HepG2 (cell line): Measurements from ENCODE around the gene PLVAP. TPM values are rescaled to one million over a fixed set of nuclear protein-coding genes. Genes with fewer than 3 reads are reported as not detected.

ENCODE experiments used
- ATAC-seq: fragments of 200-7000 bp; cut with Tn5 transposase; 3 replicates; pipeline ENCODE4 v1.9.1; 2020; ENCODE audit warnings: mild to moderate bottlenecking, moderate library complexity
- BruUV-seq: library from RNA; stranded (reverse); fragments of 400-500 nt; replicated peaks from 2 replicates; lab custom pipeline; 2021; lab: Mats Ljungman, UMichigan
- CTCF ChIA-PET: fragments of 300-600 bp; formaldehyde crosslinking; extraction: SDS; loops from one replicate; lab custom pipeline; 2021; ENCODE audit warnings: low total read pairs, inconsistent platforms, low intra/inter-chr PET ratio; lab: Yijun Ruan, JAX
- POLR2A ChIA-PET: fragments of 350-600 bp; sonication (Branson Sonifier 250); formaldehyde crosslinking; loops from one replicate; lab custom pipeline; 2020; ENCODE audit warnings: antibody characterized with exemption, inconsistent platforms; lab: Yijun Ruan, JAX
- DNase-seq: peaks from one replicate; pipeline ENCODE4 v3.0.0-alpha.2; 2015; ENCODE audit warnings: low spot score
- FAIRE-seq: peaks from 3 replicates; lab custom pipeline; 2011; peaks lifted over from hg19 to GRCh38; lab: Jason Lieb, UNC
- H2AFZ ChIP-seq: one replicate; pipeline ENCODE4 v1.6.1; 2011; ENCODE audit warnings: low read length, inconsistent platforms
- H3K27ac ChIP-seq: fragments of 300-600 bp; 3 replicates; pipeline ENCODE4 v1.8.0; 2011; ENCODE audit warnings: mixed run types, mild to moderate bottlenecking, mixed read lengths, low read length, inconsistent platforms; ENCODE audit not compliant: insufficient read depth; ENCODE audit errors: extremely low read length
- H3K27me3 ChIP-seq, 2 experiments: fragments of 200-600 bp in 1 of 2; 2 replicates in 1 of 2; 3 replicates in 1 of 2; pipeline versions ENCODE4 v1.6.0 to v1.8.0; 2011; ENCODE audit warnings: low read length in 2 of 2, mild to moderate bottlenecking in 2 of 2, moderate library complexity in 2 of 2, inconsistent platforms in 1 of 2; ENCODE audit not compliant: insufficient read depth in 2 of 2, control insufficient read depth in 1 of 2
- H3K36me3 ChIP-seq, 2 experiments: fragments of 200-600 bp in 1 of 2; replicated peaks in 1 of 2; 2 replicates in 1 of 2; 3 replicates in 1 of 2; pipeline versions ENCODE4 v1.5.1 to v1.8.0; 2011; ENCODE audit warnings: low read length in 2 of 2, inconsistent platforms in 1 of 2; ENCODE audit not compliant: insufficient read depth in 2 of 2, control insufficient read depth in 1 of 2
- H3K4me1 ChIP-seq: 2 replicates; pipeline ENCODE4 v1.5.1; 2012; ENCODE audit warnings: low read length, inconsistent platforms; ENCODE audit not compliant: insufficient read depth
- H3K4me2 ChIP-seq: 2 replicates; pipeline ENCODE4 v1.6.0; 2011; ENCODE audit warnings: low read depth, low read length, inconsistent platforms
- H3K4me3 ChIP-seq, 3 experiments: fragments of 200-600 bp in 1 of 3; sonication (generic), shearing (Covaris generic) in 1 of 3; replicated peaks in 1 of 3; 2 replicates each; pipeline ENCODE4 v1.5.1; 2011 to 2016; ENCODE audit warnings: low read length in 3 of 3, inconsistent platforms in 2 of 3, low read depth in 2 of 3, mild to moderate bottlenecking in 2 of 3, control low read depth in 1 of 3, mixed read lengths in 1 of 3; ENCODE audit not compliant: insufficient read depth in 1 of 3
- H3K79me2 ChIP-seq: one replicate; pipeline ENCODE4 v1.6.1; 2011; ENCODE audit warnings: low read length, inconsistent platforms; ENCODE audit not compliant: insufficient read depth
- H3K9ac ChIP-seq: 2 replicates; pipeline ENCODE4 v1.6.0; 2011; ENCODE audit warnings: mild to moderate bottlenecking, low read depth, low read length, inconsistent platforms; ENCODE audit not compliant: insufficient read depth
- H3K9me3 ChIP-seq: 2 replicates; pipeline ENCODE4 v1.5.1; 2012; ENCODE audit warnings: mild to moderate bottlenecking, low read length
- H4K20me1 ChIP-seq: 2 replicates; pipeline ENCODE4 v1.6.0; 2011; ENCODE audit warnings: inconsistent platforms, mild to moderate bottlenecking, low read length, moderate library complexity; ENCODE audit not compliant: insufficient read depth
- AKAP8 ChIP-seq: sonication (generic); formaldehyde crosslinking; IDR thresholded peaks from 2 replicates; pipeline ENCODE4 v1.5.1; 2020; ENCODE audit warnings: mild to moderate bottlenecking, missing genetic modification reagents
- ARID3A ChIP-seq: IDR thresholded peaks from 2 replicates; pipeline ENCODE4 v1.6.1; 2012; ENCODE audit warnings: low read depth, low read length, improper control_type of control experiment
- CEBPB ChIP-seq: IDR thresholded peaks from 2 replicates; pipeline ENCODE4 v1.6.1; 2011; ENCODE audit warnings: low read depth, low read length, improper control_type of control experiment, borderline replicate concordance
- HCFC1 ChIP-seq: fragments of 150-350 bp; IDR thresholded peaks from 2 replicates; pipeline ENCODE4 v1.6.1; 2014; ENCODE audit warnings: low read depth, low read length
- HNF4G ChIP-seq, 2 experiments: sonication (generic) in 1 of 2; formaldehyde crosslinking in 1 of 2; IDR thresholded peaks; 2 replicates each; pipeline versions ENCODE4 v1.4.0 to v1.6.1; 2011 to 2020; ENCODE audit warnings: borderline replicate concordance in 2 of 2, low read depth in 2 of 2, mild to moderate bottlenecking in 2 of 2, low read length in 1 of 2, missing genetic modification reagents in 1 of 2, moderate library complexity in 1 of 2
- IKZF4 ChIP-seq: sonication (generic); formaldehyde crosslinking; IDR thresholded peaks from 2 replicates; pipeline ENCODE4 v1.5.1; 2020; ENCODE audit warnings: borderline replicate concordance, mild to moderate bottlenecking, low read depth, missing genetic modification reagents; ENCODE audit errors: not compliant biosample characterization
- MBD4 ChIP-seq: IDR thresholded peaks from 2 replicates; pipeline ENCODE4 v1.6.1; 2012; ENCODE audit warnings: low read length, inconsistent platforms, borderline replicate concordance
- MED1 ChIP-seq: sonication (generic); formaldehyde crosslinking; IDR thresholded peaks from 2 replicates; pipeline ENCODE4 v1.4.0; 2020; ENCODE audit warnings: missing genetic modification reagents
- SIN3A ChIP-seq: IDR thresholded peaks from 2 replicates; pipeline ENCODE4 v1.6.1; 2011; ENCODE audit warnings: low read depth, mild to moderate bottlenecking, control low read depth, low read length, borderline replicate concordance
- SKI ChIP-seq: fragments of 450-650 bp; IDR thresholded peaks from one replicate; pipeline ENCODE4 v1.6.1; 2018; ENCODE audit warnings: mild to moderate bottlenecking; ENCODE audit not compliant: partially characterized antibody
- TAF1 ChIP-seq: sonication (generic); formaldehyde crosslinking; IDR thresholded peaks from 2 replicates; pipeline ENCODE4 v1.4.0; 2020; ENCODE audit warnings: missing genetic modification reagents
- YEATS2 ChIP-seq: sonication (generic); formaldehyde crosslinking; IDR thresholded peaks from 2 replicates; pipeline ENCODE4 v1.4.0; 2020; ENCODE audit warnings: missing genetic modification reagents, borderline replicate concordance
- YEATS4 ChIP-seq: sonication (generic); formaldehyde crosslinking; IDR thresholded peaks from 2 replicates; pipeline ENCODE4 v1.4.0; 2020; ENCODE audit warnings: missing genetic modification reagents, borderline replicate concordance
- ZNF317 ChIP-seq: sonication (generic); formaldehyde crosslinking; IDR thresholded peaks from 2 replicates; pipeline ENCODE4 v1.5.0; 2020; ENCODE audit warnings: mild to moderate bottlenecking, missing genetic modification reagents
- ZNF430 ChIP-seq: sonication (generic); formaldehyde crosslinking; IDR thresholded peaks from 2 replicates; pipeline ENCODE4 v1.9.0; 2021; ENCODE audit warnings: mild to moderate bottlenecking, missing genetic modification reagents
- ZNF547 ChIP-seq: sonication (generic); formaldehyde crosslinking; IDR thresholded peaks from 2 replicates; pipeline ENCODE4 v1.5.1; 2020; ENCODE audit warnings: mild to moderate bottlenecking, missing genetic modification reagents
- ZNF724P ChIP-seq: sonication (generic); formaldehyde crosslinking; IDR thresholded peaks from 2 replicates; pipeline ENCODE4 v1.8.0; 2022; ENCODE audit warnings: missing genetic modification reagents, borderline replicate concordance
- WGBS: methylation state at CpG from one replicate; pipeline ENCODE4 v1.1.6; 2017; ENCODE audit warnings: low lambda C conversion rate; 5-methylcytosine and 5-hydroxymethylcytosine counted together
- in situ Hi-C: cut with HindIII; loops from 2 replicates; pipeline ENCODE4 v1.10.0; 2017; ENCODE audit warnings: low pct_unique_long_range_greater_than_20kb; ENCODE audit not compliant: extremely low pct_ligation_motif_present
- intact Hi-C: fragments of 100-400 bp; cut with micrococcal nuclease; formaldehyde crosslinking; loops from one replicate; pipeline ENCODE4 v1.10.0; 2022; ENCODE audit not compliant: unreplicated experiment
- polyA plus RNA-seq, 8 experiments: library from polyadenylated mRNA; depleted of rRNA in 3 of 8; stranded (reverse) in 7 of 8; unstranded in 1 of 8; fragments of >200 nt; fragmentation: Illumina TruSeq in 4 of 8; extraction: Trizol in 4 of 8; gene quantifications; 2 replicates each; pipeline versions ENCODE4 v1.2.1 to v1.2.3, GENCODE V29; 2011 to 2016; ENCODE audit warnings: low read depth in 4 of 8, missing spikeins in 1 of 8, mixed read lengths in 1 of 8; ENCODE audit not compliant: insufficient read depth in 1 of 8
- total RNA-seq, 5 experiments: library from RNA; depleted of rRNA; stranded (reverse); fragments of >200 nt; fragmentation: Illumina TruSeq; extraction: Trizol; gene quantifications; 2 replicates each; pipeline ENCODE4 v1.2.3, GENCODE V29; 2016; ENCODE audit warnings: low read depth in 1 of 5
- TF ChIP-seq, protein P1 (sequence below): sonication (generic); formaldehyde crosslinking; IDR thresholded peaks from 2 replicates; pipeline ENCODE4 v1.5.0; 2020; ENCODE audit warnings: missing genetic modification reagents

The PLVAP gene
- total and polyA plus RNA-seq, 2 of the 13 experiments (the other 11 are each of a cell fraction or from before 2014, with no cell fraction given): 0.26 TPM; not detected in 1

DNA sequence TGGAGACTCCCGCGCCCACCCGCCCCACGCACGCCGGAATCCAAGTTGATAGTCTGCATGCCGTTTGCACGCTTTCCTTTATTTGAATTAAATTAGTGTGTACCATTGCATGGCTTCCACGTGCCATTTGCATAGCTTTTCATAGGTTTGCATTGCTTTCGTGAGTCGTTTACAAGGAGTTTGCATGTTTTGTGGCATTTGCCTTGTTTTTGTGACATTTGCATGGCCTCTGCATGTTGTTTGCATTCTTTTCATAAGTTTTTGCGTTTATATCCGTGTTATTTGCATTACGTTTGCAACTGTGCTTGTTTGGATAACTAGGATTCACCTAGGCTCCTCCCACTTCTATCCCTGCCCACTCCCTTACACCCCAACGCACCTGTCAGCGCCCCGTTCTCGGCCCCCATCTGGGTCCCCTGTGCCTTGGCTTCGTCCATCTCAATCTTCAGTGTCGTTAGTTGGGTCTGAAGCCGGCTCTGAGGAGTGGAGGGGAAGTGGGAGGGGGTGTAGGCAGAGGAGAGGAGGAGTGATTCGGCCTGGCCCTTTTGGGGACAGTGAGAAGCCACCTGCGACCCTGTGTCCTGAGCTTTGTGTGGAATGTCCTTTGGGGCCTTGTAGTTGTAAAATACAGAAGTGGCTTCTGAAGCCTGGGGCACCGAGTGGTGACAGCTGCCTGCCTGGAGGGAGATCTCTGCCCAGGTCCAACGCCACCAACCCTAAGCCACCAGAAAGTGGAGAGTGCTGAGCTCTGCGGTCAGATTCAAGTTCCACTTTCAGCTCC is 14.4 kb upstream of the PLVAP start (continued):
- 0 out of 2 replicates have a peak, but pooled peaks have one; percentile 5 for TF ChIP-seq TAF1 (CRISPR knock-in tag)
- TF ChIP-seq, protein P1, sequence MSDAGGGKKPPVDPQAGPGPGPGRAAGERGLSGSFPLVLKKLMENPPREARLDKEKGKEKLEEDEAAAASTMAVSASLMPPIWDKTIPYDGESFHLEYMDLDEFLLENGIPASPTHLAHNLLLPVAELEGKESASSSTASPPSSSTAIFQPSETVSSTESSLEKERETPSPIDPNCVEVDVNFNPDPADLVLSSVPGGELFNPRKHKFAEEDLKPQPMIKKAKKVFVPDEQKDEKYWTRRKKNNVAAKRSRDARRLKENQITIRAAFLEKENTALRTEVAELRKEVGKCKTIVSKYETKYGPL: no peak
- TF ChIP-seq MED1 (CRISPR knock-in tag): no peak
- 0 out of 2 replicates have a peak, but pooled peaks have one; percentile 0 for TF ChIP-seq YEATS4 (CRISPR knock-in tag)
- TF ChIP-seq ZNF547: peak; percentile 53; the same call in 1 of the 2 replicates
- TF ChIP-seq SIN3A: 0 out of 2 replicates have a peak, but pooled peaks have one; percentile 7
- no peak for TF ChIP-seq HCFC1
- no peak for TF ChIP-seq IKZF4
- 0 out of 2 replicates have a peak, but pooled peaks have one; percentile 1 for TF ChIP-seq AKAP8

DNA sequence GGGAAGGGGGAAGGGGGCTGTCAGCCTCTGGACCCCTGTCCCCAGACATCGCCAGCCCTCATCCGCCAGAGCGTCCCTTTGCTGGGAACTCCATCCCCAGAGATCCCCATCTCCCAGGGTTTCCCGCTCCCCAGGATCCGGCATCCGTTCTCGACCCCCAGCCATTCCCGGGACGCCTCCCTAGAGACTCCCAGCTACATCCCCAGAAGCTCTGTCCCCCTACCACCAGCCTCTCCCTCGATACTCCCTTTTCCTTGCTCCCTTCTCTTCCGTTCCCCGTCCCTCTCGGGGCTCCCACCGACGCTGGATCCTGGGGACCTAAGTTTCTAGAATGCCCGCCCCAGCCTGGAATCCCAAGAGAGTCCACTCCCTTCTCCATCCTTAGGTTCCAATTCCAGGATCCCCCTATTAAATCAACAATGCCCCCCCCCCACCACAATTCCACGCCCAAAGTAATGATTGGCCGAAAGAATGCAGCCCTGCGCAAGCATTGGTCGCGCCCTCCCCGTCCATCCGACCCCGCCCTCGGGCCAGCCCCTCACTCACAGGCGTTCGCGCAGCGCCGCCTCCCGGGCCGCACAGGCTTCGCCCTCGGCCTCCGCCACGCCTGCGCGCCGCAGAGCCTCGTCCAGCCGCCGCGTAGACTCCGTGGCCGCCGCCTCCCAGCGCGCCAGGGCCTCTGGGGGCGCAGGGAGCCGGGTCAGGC is 13.7 kb upstream of the PLVAP start:
- peaks cover 8% of the 10 kb centered on the region for H3K4me1 ChIP-seq
- H3K36me3 ChIP-seq: no peaks in the 10 kb centered on the region
- H3K9ac ChIP-seq: no peak overlapping the region
- peak; percentile 98 for ATAC-seq
- peaks cover 0 to 1% of the 10 kb centered on the region in 2 experiments; a peak in 1 of 5 replicates for H3K27me3 ChIP-seq
- H2AFZ ChIP-seq: no peak overlapping the region
- FAIRE-seq: peak; percentile 67
- POLR2A ChIA-PET: interaction anchor here (1.0 kb wide), 1 partner anchor 15 kb away, joined by 4 read pairs; the partner anchor contains the start of gene BST2
- CTCF ChIA-PET: interaction anchor here (2.3 kb wide), 1 partner anchor 45 kb away, joined by 9 read pairs; no protein-coding TSS in a partner anchor
- no peak overlapping the region for H3K27ac ChIP-seq
- no peaks in the 10 kb centered on the region for H3K79me2 ChIP-seq
- BruUV-seq: no TSS peak
- peaks cover 10% of the 10 kb centered on the region for H3K9me3 ChIP-seq
- peak; percentile 83 for DNase-seq
- H3K4me2 ChIP-seq: peak overlapping the region; percentile 100
- in situ Hi-C loops (no loop called here), intact Hi-C loops (loop anchor here (1.0 kb wide), 1 partner anchor 45 kb away; no protein-coding TSS in a partner anchor)
- H3K4me3 ChIP-seq: peak overlapping the region; percentile 31 to 69 (median 49); a peak in 5 of 6 replicates
- 10% methylated on average over 16 of the region's 50 CpGs for WGBS
- no peaks in the 10 kb centered on the region for H4K20me1 ChIP-seq
- TF ChIP-seq ZNF724P (CRISPR knock-in tag): no peak
- TF ChIP-seq ZNF430 (CRISPR knock-in tag): no peak
- no peak for TF ChIP-seq MBD4
- TF ChIP-seq ZNF317 (CRISPR knock-in tag): no peak
- TF ChIP-seq YEATS2 (CRISPR knock-in tag): no peak
- TF ChIP-seq CEBPB: no peak
- TF ChIP-seq SKI: peak; percentile 87
- no peak for TF ChIP-seq HNF4G (IDR thresholded peaks at IDR 0.05; ENCODE audit: borderline replicate concordance, low read depth, low read length)
- no peak for TF ChIP-seq HNF4G (CRISPR knock-in tag; IDR thresholded peaks at IDR 0.05; ENCODE audit: borderline replicate concordance, low read depth)
- TF ChIP-seq ARID3A: peak; percentile 60; the same call in 1 of the 2 replicates
